ENCODE results near the gene RASGEF1B. TPM values are rescaled to one million over a fixed set of nuclear protein-coding genes. Genes with fewer than 3 reads are reported as not detected.
A peak's percentile ranks its signal among the peaks of the same experiment; 100 is the strongest.

Gene RASGEF1B
- total and polyA plus RNA-seq, 2 experiments from 2014 or later: 29.1 to 53.4 TPM

DNA sequence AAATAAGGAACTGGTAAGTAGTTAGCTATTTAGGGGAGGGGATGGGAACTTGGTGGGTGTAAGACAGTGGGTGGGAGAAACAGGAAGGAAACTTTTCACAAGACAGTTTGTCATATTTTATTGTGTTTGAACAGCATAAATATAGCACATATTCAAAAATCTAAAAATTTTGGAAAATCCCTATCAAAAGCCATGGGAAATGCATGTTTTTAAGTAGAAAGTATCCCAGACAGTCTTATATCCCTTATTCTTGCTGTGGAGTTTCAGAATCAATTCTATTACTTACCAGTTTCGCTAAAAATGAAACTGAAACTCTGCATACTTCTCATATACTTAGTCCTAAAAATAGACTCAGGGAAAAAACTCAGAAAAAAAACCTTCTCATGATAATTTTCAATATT is 22.3 kb upstream of the RASGEF1B start:
- Histone ChIP-seq H3K4me1 (ENCODE audit: insufficient read depth) (no peaks in the 10 kb centered on the region), H3K27ac (peak overlapping the region; percentile 0), H4K20me1 (ENCODE audit: insufficient read depth, poor library complexity, severe bottlenecking) (no peaks in the 10 kb centered on the region), H3K4me2 (peak overlapping the region; percentile 23), H3K9me3 (ENCODE audit: low read depth) (no peaks in the 10 kb centered on the region), H3K4me3 (no peak overlapping the region), H3K36me3 (replicated peaks; ENCODE audit: insufficient read depth, low read depth) (no peaks in the 10 kb centered on the region), H3K79me2 (no peaks in the 10 kb centered on the region), H2AFZ (no peak overlapping the region), H3K27me3 (no peaks in the 10 kb centered on the region), H3K9me2 (replicated peaks; ENCODE audit: insufficient read depth) (no peaks in the 10 kb centered on the region)
- TF ChIP-seq, protein P1, sequence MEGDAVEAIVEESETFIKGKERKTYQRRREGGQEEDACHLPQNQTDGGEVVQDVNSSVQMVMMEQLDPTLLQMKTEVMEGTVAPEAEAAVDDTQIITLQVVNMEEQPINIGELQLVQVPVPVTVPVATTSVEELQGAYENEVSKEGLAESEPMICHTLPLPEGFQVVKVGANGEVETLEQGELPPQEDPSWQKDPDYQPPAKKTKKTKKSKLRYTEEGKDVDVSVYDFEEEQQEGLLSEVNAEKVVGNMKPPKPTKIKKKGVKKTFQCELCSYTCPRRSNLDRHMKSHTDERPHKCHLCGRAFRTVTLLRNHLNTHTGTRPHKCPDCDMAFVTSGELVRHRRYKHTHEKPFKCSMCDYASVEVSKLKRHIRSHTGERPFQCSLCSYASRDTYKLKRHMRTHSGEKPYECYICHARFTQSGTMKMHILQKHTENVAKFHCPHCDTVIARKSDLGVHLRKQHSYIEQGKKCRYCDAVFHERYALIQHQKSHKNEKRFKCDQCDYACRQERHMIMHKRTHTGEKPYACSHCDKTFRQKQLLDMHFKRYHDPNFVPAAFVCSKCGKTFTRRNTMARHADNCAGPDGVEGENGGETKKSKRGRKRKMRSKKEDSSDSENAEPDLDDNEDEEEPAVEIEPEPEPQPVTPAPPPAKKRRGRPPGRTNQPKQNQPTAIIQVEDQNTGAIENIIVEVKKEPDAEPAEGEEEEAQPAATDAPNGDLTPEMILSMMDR (IDR thresholded peaks at IDR 0.05; ENCODE audit: poor library complexity): no peak
- no peak for TF ChIP-seq EZH2 (IDR thresholded peaks at IDR 0.05; ENCODE audit: borderline replicate concordance)
- TF ChIP-seq EZH2phosphoT487 (IDR thresholded peaks at IDR 0.05; ENCODE audit: low read depth, severe bottlenecking, unreplicated experiment): no peak
- DNase-seq (ENCODE audit: low spot score): no peak
- WGBS (ENCODE audit: low lambda C conversion rate, missing lambda C conversion rate): 92% methylated on average over 1 of the region's 1 CpG

DNA sequence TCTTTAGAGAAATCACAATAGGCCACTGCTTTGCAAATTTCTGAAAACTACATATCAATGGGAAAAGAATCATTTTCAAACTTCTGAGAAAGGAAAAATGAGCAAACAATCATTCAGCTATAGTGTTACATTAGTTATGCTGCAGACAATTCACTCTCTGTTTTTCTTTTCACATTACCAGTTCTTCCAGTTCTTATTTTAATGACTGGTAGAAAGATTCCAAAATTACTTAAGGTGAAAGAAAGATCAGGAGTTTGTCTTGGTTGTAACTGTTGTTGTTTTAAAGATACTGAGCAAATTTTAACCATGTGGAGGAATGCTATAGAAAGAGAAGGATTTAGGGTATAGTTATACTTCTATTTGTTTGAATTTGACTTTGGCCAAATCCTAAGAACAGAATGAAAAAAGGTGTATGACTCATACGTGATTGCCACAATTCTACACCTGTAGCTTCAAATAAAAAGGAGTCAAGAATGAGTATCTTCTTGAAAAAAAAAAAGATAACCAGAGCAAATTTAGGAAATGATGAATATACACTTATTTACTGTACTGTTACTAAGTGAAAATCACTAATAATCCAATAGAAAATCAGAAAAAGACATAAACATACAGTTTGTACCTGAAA is 21.0 kb upstream of the RASGEF1B start:
- 65% methylated on average over 1 of the region's 1 CpG for WGBS (ENCODE audit: low lambda C conversion rate, missing lambda C conversion rate)
- Histone ChIP-seq H3K36me3 (replicated peaks; ENCODE audit: insufficient read depth, low read depth) (no peaks in the 10 kb centered on the region), H3K27me3 (no peaks in the 10 kb centered on the region), H2AFZ (no peak overlapping the region), H3K4me2 (no peak overlapping the region), H3K9me3 (ENCODE audit: low read depth) (no peaks in the 10 kb centered on the region), H3K79me2 (no peaks in the 10 kb centered on the region), H3K9me2 (replicated peaks; ENCODE audit: insufficient read depth) (no peaks in the 10 kb centered on the region), H3K27ac (no peak overlapping the region), H4K20me1 (ENCODE audit: insufficient read depth, poor library complexity, severe bottlenecking) (no peaks in the 10 kb centered on the region), H3K4me1 (ENCODE audit: insufficient read depth) (no peaks in the 10 kb centered on the region), H3K4me3 (no peak overlapping the region)
- TF ChIP-seq EZH2phosphoT487 (IDR thresholded peaks at IDR 0.05; ENCODE audit: low read depth, severe bottlenecking, unreplicated experiment) (no peak), EZH2 (IDR thresholded peaks at IDR 0.05; ENCODE audit: borderline replicate concordance) (no peak)
- TF ChIP-seq, protein P1 (IDR thresholded peaks at IDR 0.05; ENCODE audit: poor library complexity): no peak
- no peak for DNase-seq (ENCODE audit: low spot score)

- WGBS (ENCODE audit: low lambda C conversion rate, missing lambda C conversion rate): 97% methylated on average over 1 of the region's 1 CpG
- no peak overlapping the region for H3K27ac ChIP-seq
Measured at GRCh38 chr4:81491943-81492342, 20.2 kb upstream of the RASGEF1B start.

More at GRCh38 chr4:81491943-81492342, 20.2 kb upstream of the RASGEF1B start:
- TF ChIP-seq, protein P1 (IDR thresholded peaks at IDR 0.05; ENCODE audit: poor library complexity): no peak
- TF ChIP-seq EZH2phosphoT487 (IDR thresholded peaks at IDR 0.05; ENCODE audit: low read depth, severe bottlenecking, unreplicated experiment) (no peak), EZH2 (IDR thresholded peaks at IDR 0.05; ENCODE audit: borderline replicate concordance) (no peak)
- no peaks in the 10 kb centered on the region for H3K27me3 ChIP-seq
- H4K20me1 ChIP-seq (ENCODE audit: insufficient read depth, poor library complexity, severe bottlenecking): no peaks in the 10 kb centered on the region
- H3K4me3 ChIP-seq: no peak overlapping the region
- H3K4me1 ChIP-seq (ENCODE audit: insufficient read depth): no peaks in the 10 kb centered on the region
- no peak overlapping the region for H3K4me2 ChIP-seq
- H3K79me2 ChIP-seq: no peaks in the 10 kb centered on the region
- H3K9me2 ChIP-seq (replicated peaks; ENCODE audit: insufficient read depth): no peaks in the 10 kb centered on the region
- no peaks in the 10 kb centered on the region for H3K9me3 ChIP-seq (ENCODE audit: low read depth)
- no peak overlapping the region for H2AFZ ChIP-seq
- DNase-seq (ENCODE audit: low spot score): no peak
- no peaks in the 10 kb centered on the region for H3K36me3 ChIP-seq (replicated peaks; ENCODE audit: insufficient read depth, low read depth)
